B cell (primary cell): ENCODE data around the gene TCF7L2. TPM values are rescaled to one million over a fixed set of nuclear protein-coding genes. Genes with fewer than 3 reads are reported as not detected.

Experiments used
- ATAC-seq: fragments of 200-7000 bp; cut with Tn5 transposase; one replicate; pipeline ENCODE4 v1.10.0; 2021; ENCODE audit warnings: low read depth, mild to moderate bottlenecking, moderate number of reproducible peaks, moderate library complexity
- CTCF ChIA-PET: fragments of 350-600 bp; sonication (Branson Sonifier 250); formaldehyde crosslinking; loops from one replicate; lab custom pipeline; 2021; ENCODE audit warnings: antibody characterized with exemption, inconsistent platforms; lab: Charles Lee
- POLR2A ChIA-PET: fragments of 350-600 bp; sonication (Branson Sonifier 250); formaldehyde crosslinking; loops from one replicate; lab custom pipeline; 2021; ENCODE audit warnings: antibody characterized with exemption; lab: Charles Lee
- DNase-seq: peaks from one replicate; pipeline ENCODE4 v3.0.0; 2013
- H2AFZ ChIP-seq: 2 replicates; pipeline ENCODE4 v1.6.1; 2012; ENCODE audit warnings: mild to moderate bottlenecking, low read depth, low read length; ENCODE audit not compliant: insufficient read depth, poor library complexity, severe bottlenecking
- H3K27ac ChIP-seq, 2 donors: 1 replicate in 1 of 2; 2 replicates in 1 of 2; pipeline ENCODE4 v1.5.1; 2012 to 2013; ENCODE audit warnings: low read length in 2 of 2, mild to moderate bottlenecking in 2 of 2, moderate library complexity in 1 of 2
- H3K27me3 ChIP-seq, 4 experiments: fragments of 200-600 bp in 1 of 4; sonication (generic) in 1 of 4; replicated peaks in 1 of 4; 1 replicate in 2 of 4; 2 replicates in 2 of 4; pipeline versions ENCODE4 v1.6.1 to v1.7.0; 2013 to 2016; ENCODE audit warnings: low read length in 3 of 4, mild to moderate bottlenecking in 2 of 4, mixed read lengths in 1 of 4, moderate library complexity in 1 of 4; ENCODE audit not compliant: insufficient read depth in 4 of 4, control insufficient read depth in 3 of 4; ENCODE audit errors: control extremely low read depth in 1 of 4
- H3K36me3 ChIP-seq, 2 experiments: replicated peaks in 1 of 2; 1 replicate in 1 of 2; 2 replicates in 1 of 2; pipeline versions ENCODE4 v1.6.1 to v1.7.1; 2013; ENCODE audit warnings: low read length in 1 of 2; ENCODE audit not compliant: insufficient read depth in 2 of 2, control insufficient read depth in 1 of 2; ENCODE audit errors: control extremely low read depth in 1 of 2, extremely low read depth in 1 of 2
- H3K4me1 ChIP-seq, 2 donors: fragments of 200-600 bp in 1 of 2; sonication (generic) in 1 of 2; 1 replicate in 1 of 2; 2 replicates in 1 of 2; pipeline versions ENCODE4 v1.5.1 to v1.6.1; 2013 to 2017; ENCODE audit warnings: low read length in 2 of 2; ENCODE audit not compliant: control insufficient read depth in 2 of 2, insufficient read depth in 2 of 2
- H3K4me2 ChIP-seq: replicated peaks from 2 replicates; pipeline ENCODE3; 2012; ENCODE audit warnings: mild to moderate bottlenecking, low read depth, low read length; ENCODE audit not compliant: poor library complexity, severe bottlenecking
- H3K4me3 ChIP-seq, 5 experiments: fragments of 200-600 bp in 1 of 5; sonication (generic) in 1 of 5; 1 replicate in 3 of 5; 2 replicates in 2 of 5; pipeline versions ENCODE4 v1.5.1 to v1.7.0; 2011 to 2016; ENCODE audit warnings: low read length in 4 of 5, mild to moderate bottlenecking in 4 of 5, low read depth in 2 of 5, control low read depth in 1 of 5, moderate library complexity in 1 of 5; ENCODE audit not compliant: insufficient read depth in 1 of 5; ENCODE audit errors: control extremely low read depth in 1 of 5, extremely low read depth in 1 of 5
- H3K79me2 ChIP-seq: fragments of 200-600 bp; sonication (generic); one replicate; pipeline ENCODE4 v1.6.0; 2016; ENCODE audit warnings: low read length; ENCODE audit not compliant: control insufficient read depth, insufficient read depth
- H3K9ac ChIP-seq: fragments of 200-600 bp; sonication (generic); 2 replicates; pipeline ENCODE4 v1.6.1; 2017; ENCODE audit warnings: mild to moderate bottlenecking, low read length, moderate library complexity
- H3K9me3 ChIP-seq, 3 donors: one replicate each; pipeline versions ENCODE4 v1.6.1 to v1.7.1; 2013; ENCODE audit warnings: low read length in 2 of 3; ENCODE audit not compliant: control insufficient read depth in 2 of 3, insufficient read depth in 1 of 3; ENCODE audit errors: control extremely low read depth in 1 of 3
- H4K20me1 ChIP-seq: 2 replicates; pipeline ENCODE4 v1.6.0; 2012; ENCODE audit warnings: mild to moderate bottlenecking, low read length; ENCODE audit not compliant: insufficient read depth, control insufficient read depth, poor library complexity, severe bottlenecking
- H3K27ac Mint-ChIP-seq: one replicate; pipeline ENCODE4 v1.8.0; 2021; ENCODE audit warnings: mixed read lengths
- H3K27me3 Mint-ChIP-seq: one replicate; pipeline ENCODE4 v1.8.0; 2021; ENCODE audit warnings: mixed read lengths
- H3K4me1 Mint-ChIP-seq: one replicate; pipeline ENCODE4 v1.8.0; 2021; ENCODE audit warnings: mixed read lengths
- H3K4me3 Mint-ChIP-seq: one replicate; pipeline ENCODE4 v1.8.0; 2021; ENCODE audit warnings: mixed read lengths
- H3K9me3 Mint-ChIP-seq: one replicate; pipeline ENCODE4 v1.8.0; 2022; ENCODE audit warnings: mixed read lengths; ENCODE audit not compliant: insufficient read depth
- CTCF ChIP-seq: fragments of 200-600 bp; IDR thresholded peaks from one replicate; pipeline ENCODE4 v1.8.0; 2022; ENCODE audit warnings: antibody characterized with exemption, mild to moderate bottlenecking
- EZH2 ChIP-seq: IDR thresholded peaks from 2 replicates; pipeline ENCODE4 v1.6.1; 2012; ENCODE audit warnings: borderline replicate concordance, low read depth, mild to moderate bottlenecking, moderate library complexity, low read length; ENCODE audit not compliant: insufficient read depth, poor library complexity, severe bottlenecking
- WGBS: methylation state at CpG from one replicate; pipeline ENCODE4 v1.1.5; 2013; ENCODE audit warnings: missing lambda C conversion rate; ENCODE audit not compliant: insufficient coverage; 5-methylcytosine and 5-hydroxymethylcytosine counted together
- intact Hi-C: fragments of 100-400 bp; cut with micrococcal nuclease; formaldehyde crosslinking; loops from one replicate; pipeline ENCODE4 v1.10.0; 2022
- polyA plus RNA-seq: library from polyadenylated mRNA; depleted of rRNA; stranded (reverse); fragments of >200 nt; gene quantifications from 2 replicates; pipeline ENCODE4 v1.2.3, GENCODE V29; 2012
- total RNA-seq, 2 donors: library from RNA; stranded (reverse); fragments of 120-200 nt in 1 of 2; gene quantifications; 1 replicate in 1 of 2; 2 replicates in 1 of 2; pipeline versions ENCODE4 v1.2.3 to v1.2.4, GENCODE V29; 2013 to 2022

Gene TCF7L2
- total and polyA plus RNA-seq, 2 donors (not counting 1 experiment from before 2014, with no cell fraction given) = 0.48 to 1.1 TPM

DNA sequence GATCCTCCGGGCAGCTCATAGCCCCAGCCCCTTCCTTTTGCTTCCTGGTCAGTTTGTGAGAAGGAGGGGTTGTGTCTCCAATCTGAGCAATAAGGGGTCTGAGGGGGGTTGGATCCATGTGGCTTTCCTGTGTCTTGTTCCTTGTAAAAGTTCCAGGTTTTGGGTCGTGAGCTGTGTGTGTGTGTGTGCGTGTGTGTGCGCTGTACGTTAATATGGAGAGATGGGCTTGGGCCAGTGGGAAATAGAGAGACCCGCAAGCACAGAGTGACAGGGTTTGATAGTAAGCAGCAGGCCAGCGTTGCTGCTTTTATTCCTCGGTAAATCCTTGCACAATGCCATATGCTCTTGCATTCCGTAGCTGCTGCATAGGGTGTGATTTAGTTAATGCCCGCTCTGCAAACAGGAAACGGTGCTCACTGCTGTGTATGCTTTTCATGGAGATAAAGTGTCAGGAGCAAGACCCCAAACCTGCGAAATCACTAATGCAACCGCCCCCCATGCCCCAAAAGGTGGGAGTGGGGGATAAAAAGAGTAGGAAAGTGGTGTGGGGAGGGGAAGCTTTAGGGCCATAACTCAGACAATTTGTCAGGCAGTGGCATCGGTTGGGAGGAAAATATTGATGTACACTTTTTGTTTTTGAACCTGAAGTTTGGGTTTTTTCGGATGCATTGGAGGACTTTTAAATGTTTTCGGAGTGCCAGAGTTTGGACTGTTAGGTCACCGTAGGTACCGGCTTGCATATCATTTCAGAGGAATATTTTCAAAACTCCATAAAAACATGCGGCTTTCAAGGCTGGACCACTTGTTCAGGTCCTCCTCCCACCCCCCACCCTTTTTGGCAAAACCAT is 108.7 kb downstream of the TCF7L2 start:
- H3K4me2 ChIP-seq = no peak overlapping the region
- ChIA-PET POLR2A (no interaction called here), CTCF (no interaction called here)
- WGBS = 87% methylated on average over 13 of the region's 19 CpGs
- Mint-ChIP-seq H3K4me1 (no peaks in the 10 kb centered on the region), H3K27ac (no peak overlapping the region), H3K27me3 (peaks cover 14% of the 10 kb centered on the region), H3K4me3 (no peak overlapping the region), H3K9me3 (no peaks in the 10 kb centered on the region)
- peaks cover 0 to 3% (median 0%) of the 10 kb centered on the region in 4 experiments for H3K27me3 ChIP-seq
- H3K27ac ChIP-seq = no peak overlapping the region
- no peaks in the 10 kb centered on the region for H4K20me1 ChIP-seq
- H3K4me3 ChIP-seq = no peak overlapping the region
- intact Hi-C loops = no loop called here
- no peak for DNase-seq
- H3K36me3 ChIP-seq = no peaks in the 10 kb centered on the region
- TF ChIP-seq EZH2 = no peak
- H3K4me1 ChIP-seq = no peaks in the 10 kb centered on the region
- H3K9ac ChIP-seq = no peak overlapping the region
- H3K9me3 ChIP-seq = no peaks in the 10 kb centered on the region
- ATAC-seq = no peak
- no peaks in the 10 kb centered on the region for H3K79me2 ChIP-seq
- H2AFZ ChIP-seq = no peak overlapping the region

DNA sequence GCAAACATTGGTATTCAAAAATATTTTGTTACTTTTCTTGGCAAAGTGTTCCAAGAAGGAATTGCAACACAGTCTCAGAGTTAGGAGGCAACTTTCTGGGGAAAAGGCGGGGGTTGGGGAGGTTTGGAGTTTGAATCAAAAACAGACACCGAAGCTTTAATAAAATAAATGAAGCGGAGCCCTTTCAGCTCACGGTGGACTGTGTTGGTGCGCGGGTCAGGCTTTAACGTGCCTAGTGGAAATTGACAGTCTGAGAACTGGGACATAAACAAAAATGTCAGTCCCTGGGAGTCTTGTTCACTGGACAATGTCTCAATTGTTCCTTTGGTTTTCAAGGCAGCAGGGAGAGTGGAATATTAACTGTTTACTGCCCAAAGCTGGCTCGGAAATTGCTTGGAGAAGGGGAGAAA is 109.3 kb downstream of the TCF7L2 start:
- WGBS = 98% methylated on average over 7 of the region's 8 CpGs
- Mint-ChIP-seq H3K27me3 (peaks cover 10% of the 10 kb centered on the region), H3K4me3 (no peak overlapping the region), H3K4me1 (no peaks in the 10 kb centered on the region), H3K27ac (no peak overlapping the region), H3K9me3 (no peaks in the 10 kb centered on the region)
- Histone ChIP-seq H3K4me1 (no peaks in the 10 kb centered on the region), H3K4me3 (no peak overlapping the region), H3K27ac (no peak overlapping the region), H3K4me2 (no peak overlapping the region), H3K36me3 (no peaks in the 10 kb centered on the region), H3K9ac (no peak overlapping the region), H4K20me1 (no peaks in the 10 kb centered on the region), H3K27me3 (peaks cover 0 to 3% (median 0%) of the 10 kb centered on the region in 4 experiments), H3K9me3 (no peaks in the 10 kb centered on the region), H2AFZ (no peak overlapping the region), H3K79me2 (no peaks in the 10 kb centered on the region)
- ATAC-seq = no peak
- ChIA-PET CTCF (no interaction called here), POLR2A (no interaction called here)
- intact Hi-C loops = no loop called here
- DNase-seq = no peak
- TF ChIP-seq CTCF = no peak
